Ramos (cell line): ENCODE measurements around the gene TMEM225B.
"Not testable (repeated sequence)": the region's sequence is repeated elsewhere in the genome, so short reads cannot be mapped to it uniquely, and the experiment has no call there.

Experiments used
- in situ Hi-C: fragments of 300-500 bp; cut with MboI; formaldehyde crosslinking; loops from one replicate; pipeline ENCODE4 v1.14.3; 2022; ENCODE audit warnings: low sequenced_read_pairs; ENCODE audit not compliant: unreplicated experiment

TMEM225B gene

GRCh38 chr7:99621271-99621670 is 23.2 kb downstream of the TMEM225B start:
- in situ Hi-C loops = no loop called here

DNA sequence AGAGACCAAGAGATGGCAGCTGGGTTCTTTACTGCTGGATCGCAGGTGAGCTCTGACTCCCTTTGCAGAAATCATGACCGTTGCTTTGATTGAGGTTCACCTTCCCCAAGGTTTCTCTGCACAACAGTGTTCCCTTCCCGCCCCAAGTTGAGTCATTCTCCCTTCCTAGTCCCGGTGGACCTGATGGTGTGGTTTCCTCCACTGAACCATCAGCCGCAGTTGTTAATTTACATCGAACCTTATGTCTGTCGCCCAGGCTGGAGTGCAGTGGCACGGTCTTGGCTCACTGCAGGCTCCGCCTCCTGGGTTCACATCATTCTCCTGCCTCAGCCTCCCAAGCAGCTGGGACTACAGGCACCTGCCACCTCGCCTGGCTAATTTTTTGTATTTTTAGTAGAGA is 24.5 kb downstream of the TMEM225B start:
- in situ Hi-C loops = no loop called here

DNA sequence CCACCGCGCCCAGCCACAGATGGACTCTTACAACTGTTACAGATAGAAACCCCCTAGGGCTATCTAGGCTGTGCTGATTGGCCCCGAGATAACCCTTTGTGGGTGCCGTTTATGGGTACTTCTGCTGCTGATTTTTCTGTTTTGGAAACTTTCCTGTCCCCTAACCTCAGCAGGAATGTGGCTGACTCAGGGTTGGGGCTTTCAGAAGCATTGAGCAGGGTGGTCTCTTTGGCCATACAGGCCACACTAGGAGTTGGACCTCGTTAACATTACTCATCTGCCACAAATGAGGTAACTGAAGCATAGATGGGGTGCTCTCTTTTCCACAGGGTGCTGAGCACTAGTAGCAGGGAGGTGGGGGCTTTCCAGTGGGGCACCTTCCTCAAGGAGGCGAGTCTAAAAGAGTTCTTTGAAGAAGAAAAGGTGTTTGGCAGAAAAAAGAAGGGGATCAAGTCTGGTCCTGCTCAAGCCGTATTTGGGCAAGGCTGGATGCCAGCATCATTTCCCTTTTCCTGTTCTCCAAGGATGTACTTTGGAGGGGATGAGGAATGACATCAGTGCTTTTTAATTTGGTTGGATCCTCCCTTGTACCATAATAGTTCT is 25.1 kb downstream of the TMEM225B start:
- in situ Hi-C loops = no loop called here

DNA sequence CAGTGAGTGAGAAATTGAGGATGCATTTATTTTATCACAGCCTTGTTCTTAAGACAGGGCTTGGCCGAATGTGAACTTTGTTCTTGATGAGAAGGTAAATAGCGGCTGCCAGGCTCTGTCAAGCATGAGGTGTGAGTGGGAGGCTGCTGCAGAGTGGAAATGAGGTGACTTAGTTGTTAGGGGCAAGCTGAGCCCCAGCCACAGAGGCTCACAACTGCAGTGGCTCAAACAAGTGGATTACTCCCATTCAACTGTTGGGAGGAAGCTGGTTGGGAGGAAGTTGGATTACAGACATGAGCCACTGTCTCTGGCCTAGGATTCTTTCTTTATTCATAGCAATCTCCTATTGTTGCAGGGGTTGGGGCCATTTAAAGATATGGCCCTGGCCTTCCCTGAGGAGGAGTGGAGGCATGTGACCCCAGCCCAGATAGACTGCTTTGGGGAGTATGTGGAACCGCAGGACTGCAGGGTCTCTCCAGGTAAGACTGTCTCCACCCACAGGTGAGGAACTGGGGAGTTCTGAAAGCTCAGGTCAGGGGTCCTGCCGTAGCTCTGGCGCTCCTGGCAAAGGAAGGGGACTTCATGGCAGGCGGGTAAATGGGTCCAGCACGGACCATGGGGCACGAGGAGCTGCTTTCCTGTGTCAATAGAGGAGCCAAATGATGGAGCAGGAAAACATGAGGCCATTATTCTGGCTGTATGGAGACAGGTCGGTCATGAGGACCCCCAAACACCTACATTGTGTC is 25.8 kb downstream of the TMEM225B start:
- in situ Hi-C loops = no loop called here

DNA sequence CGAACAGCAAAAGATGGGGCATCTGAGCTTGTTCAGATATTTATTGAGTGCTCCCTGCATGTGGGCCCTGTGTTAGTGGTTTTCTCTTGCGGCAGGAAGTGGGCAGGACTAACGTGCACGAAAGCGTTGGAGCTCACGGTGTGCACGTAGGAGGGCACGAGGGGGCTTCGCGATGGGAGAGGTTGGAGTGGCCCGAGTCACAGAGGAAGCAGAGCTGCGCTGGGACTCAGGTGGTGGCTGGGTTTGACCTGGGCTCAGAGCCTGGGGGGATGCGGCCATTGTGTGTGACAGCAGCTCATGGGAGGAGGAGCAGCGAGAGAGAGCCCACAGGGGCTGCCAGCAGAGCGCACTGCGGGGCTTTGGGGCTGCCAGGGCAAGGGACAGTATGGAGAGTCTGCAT is 26.4 kb downstream of the TMEM225B start:
- in situ Hi-C loops = no loop called here

DNA sequence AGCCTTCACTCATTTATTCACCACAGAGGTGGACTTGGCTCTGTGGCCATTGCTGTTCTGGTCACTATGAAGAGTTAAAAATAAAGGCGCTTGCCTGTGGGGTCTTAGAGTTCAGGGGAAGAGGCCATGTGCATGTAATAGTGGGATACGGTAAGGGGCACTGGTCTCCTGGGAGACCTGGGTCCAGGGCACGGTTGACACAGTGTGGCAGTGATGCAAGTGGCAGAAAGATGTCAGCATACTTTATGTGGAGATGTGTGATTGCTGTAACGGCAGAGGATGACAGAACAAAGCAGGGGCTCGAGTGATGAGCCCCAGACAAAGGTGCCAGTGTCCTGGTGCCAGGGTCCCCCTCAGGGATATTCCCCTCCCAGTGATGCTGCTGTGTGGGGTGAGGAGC is 27.3 kb downstream of the TMEM225B start:
- in situ Hi-C loops = no loop called here

GRCh38 chr7:99625961-99626360 is 27.9 kb downstream of the TMEM225B start:
- in situ Hi-C loops = no loop called here

- in situ Hi-C loops = no loop called here
Measured at GRCh38 chr7:99626661-99627060, 28.6 kb downstream of the TMEM225B start.

DNA sequence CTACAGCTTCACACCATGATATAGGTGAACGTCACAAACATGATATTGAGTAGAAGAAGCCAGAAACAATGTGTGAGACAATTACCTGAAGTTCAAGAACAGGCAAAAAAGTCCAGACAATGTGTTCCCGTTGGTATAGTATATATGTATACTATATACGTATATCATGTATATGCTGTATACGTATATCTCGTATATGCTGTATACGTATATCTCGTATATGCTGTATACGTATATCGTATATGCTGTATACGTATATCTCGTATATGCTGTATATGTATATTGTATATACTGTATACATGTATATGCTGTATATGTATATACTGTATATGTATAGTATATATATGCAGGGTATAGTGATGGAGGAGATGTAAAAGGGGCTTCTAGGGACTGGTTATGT is 29.4 kb downstream of the TMEM225B start:
- in situ Hi-C loops = no loop called here

DNA sequence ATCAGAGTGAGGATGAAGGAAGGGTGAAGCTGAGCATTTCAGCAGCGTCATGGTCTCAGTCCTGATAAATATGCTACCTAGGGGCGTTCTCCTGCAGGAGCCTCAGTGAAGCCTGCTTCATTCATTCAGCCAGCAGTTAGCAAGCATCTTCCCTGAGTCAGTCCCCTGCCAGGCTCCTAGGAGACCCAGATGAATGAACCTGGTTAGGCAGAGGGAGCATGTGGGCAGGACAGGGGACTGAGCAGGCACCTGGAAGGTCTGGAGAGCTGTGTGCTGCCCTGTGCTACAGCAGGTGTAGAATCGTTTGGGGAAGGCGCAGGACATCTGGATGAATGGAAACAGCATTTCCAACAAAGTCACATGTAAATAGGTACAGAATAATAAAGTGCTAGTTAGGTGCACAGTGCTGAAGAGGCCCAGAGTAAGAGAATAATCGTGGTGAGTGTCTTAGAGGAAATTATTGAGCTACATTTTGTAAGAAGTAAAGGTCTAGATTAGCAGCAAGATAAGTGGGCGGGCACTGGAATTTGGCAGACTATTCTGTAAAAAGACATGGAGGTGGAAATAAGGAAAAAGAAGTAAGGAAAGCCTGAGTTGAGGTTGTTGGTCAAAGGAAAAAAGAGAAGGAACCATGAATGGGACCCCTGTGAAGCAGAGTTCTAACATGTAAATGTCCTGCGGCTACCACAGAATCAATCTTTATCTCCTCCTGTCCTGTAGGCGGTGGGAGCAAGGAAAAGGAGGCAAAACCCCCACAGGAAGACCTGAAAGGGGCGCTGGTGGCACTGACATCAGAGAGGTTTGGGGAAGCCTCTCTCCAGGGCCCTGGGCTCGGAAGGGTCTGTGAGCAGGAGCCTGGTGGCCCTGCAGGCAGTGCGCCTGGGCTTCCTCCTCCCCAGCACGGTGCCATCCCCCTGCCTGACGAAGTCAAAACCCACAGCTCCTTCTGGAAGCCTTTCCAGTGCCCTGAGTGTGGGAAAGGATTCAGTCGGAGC is 30.7 kb downstream of the TMEM225B start:
- in situ Hi-C loops = no loop called here

DNA sequence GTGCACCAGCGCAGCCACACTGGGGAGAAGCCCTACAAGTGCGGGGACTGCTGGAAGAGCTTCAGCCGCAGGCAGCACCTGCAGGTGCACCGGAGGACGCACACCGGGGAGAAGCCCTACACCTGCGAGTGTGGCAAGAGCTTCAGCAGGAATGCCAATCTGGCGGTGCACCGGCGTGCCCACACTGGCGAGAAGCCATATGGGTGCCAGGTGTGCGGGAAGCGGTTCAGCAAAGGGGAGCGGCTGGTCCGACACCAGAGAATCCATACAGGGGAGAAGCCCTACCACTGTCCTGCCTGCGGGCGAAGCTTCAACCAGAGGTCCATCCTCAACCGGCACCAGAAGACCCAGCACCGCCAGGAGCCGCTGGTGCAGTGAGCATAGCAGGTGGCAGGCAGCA is 31.6 kb downstream of the TMEM225B start:
- in situ Hi-C loops = no loop called here

DNA sequence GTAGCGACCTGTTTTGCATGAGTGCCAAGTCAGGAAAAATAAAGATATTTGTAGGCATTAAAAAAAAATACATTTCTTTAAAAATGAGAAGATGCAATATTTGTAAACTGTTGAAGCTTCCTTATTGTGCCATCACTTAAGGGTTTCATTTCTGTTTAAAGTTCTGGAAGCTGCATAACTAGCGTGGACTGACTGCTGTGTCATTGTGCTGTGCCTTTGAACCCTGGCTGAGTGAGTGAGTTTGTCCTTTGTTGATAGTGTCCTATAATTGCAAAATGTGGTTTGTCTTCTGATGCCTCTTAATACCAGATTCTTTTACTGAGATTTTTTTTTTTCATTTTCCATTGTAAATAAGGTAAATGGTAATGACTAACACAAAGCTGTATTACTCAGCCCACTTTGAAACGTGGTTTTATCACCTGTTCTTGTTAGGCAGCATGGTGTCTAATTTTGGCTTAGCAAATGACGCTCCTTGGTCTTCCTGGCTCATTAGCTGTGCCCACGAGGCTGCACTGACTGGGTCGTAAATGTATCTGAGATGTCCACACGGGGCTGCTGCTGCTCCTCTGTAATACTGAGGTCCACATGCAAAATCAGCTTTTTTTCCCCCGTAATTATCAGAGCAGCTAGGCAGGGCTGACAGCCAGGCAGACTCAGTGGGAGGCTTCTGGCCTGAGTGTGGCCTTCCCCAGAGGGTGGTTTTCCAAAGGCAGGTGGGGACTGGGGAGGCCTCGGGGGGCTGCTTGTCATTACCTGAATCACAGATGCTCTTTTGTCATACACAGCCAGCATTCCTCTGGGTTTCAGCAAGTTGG is 33.4 kb downstream of the TMEM225B start:
- in situ Hi-C loops = no loop called here

DNA sequence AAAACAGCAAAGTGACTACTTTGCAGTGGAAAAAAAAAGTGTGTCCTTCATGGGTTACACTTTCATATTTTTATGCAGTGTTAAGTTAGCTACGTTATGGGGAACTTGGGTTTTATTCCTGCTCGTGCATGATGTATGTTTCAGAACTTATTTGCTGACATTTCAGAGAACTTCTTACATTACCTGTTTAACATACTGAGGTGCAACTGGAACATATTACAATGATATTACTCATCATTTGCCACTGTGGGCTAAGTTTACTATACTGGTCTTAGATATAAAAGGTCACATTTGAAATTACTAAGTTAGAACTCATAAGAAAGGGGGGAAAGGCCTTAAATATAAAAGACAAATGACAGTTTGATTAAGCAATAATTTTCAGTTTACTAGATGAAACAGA is 39.3 kb downstream of the TMEM225B start:
- in situ Hi-C loops = not testable (repeated sequence)

DNA sequence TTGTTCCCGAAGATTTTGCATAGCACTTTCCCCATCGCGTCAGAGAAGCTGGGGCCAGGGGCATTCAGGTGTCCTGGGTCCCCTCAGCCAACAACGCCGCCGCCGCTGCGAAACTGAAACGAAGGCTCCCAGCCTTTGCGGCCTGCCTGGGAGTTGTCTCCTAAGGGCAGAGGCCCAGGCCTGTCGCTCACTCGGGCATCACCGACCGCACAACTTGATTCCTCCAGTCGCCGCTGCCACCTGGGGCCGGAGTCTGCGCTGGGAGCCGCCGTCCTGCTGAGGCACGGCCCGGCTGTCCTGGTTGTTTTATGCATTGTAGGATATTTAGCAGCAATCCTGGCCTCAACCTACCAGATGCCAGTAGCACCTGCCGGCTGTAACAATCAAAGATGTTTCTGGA is 40.7 kb downstream of the TMEM225B start:
- in situ Hi-C loops = no loop called here

GRCh38 chr7:99639267-99639666 is 41.2 kb downstream of the TMEM225B start:
- in situ Hi-C loops = no loop called here

- in situ Hi-C loops = no loop called here
Measured at GRCh38 chr7:99642027-99642426, 44.0 kb downstream of the TMEM225B start.

- in situ Hi-C loops = no loop called here
Measured at GRCh38 chr7:99643464-99643863, 45.4 kb downstream of the TMEM225B start.

DNA sequence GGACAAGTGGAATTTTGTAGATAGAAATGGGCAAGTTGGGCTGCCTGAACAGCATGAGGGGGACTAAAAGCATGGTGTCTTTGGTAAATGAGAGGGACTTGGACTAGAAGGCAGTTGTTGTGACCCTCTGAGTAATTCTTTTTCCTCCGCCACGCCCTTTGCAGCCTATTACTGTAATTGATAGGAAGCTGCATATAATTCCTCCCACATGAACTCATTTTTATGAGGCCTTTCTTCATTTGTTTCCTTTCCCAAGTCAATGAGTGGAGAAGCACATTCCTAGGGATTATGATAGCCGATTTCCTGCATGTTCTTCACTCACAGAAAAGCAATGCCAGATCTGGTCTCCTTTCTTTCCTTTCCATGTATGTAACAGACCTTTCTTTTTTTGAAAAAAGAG is 46.4 kb downstream of the TMEM225B start:
- in situ Hi-C loops = no loop called here

DNA sequence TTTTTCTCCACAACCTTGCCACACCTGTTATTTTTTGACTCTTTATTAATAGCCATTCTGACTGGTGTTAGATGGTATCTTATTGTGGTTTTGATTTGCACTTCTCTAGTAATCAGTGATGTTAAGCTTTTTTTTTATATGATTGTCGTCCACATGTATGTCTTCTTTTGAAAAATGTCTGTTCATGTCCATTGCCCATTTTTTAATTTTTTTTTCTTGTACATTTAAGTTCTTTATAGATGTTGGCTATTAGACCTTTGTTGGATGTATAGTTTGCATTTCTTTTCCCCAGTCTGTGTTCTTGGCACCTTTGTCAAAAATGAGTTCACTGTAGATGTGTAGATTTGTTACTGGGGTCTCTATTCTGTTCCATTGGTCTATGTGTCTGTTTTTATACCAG is 47.5 kb downstream of the TMEM225B start:
- in situ Hi-C loops = no loop called here

- in situ Hi-C loops = no loop called here
Measured at GRCh38 chr7:99648843-99649242, 50.8 kb downstream of the TMEM225B start.
